GM21515 (cell line): ENCODE data around the gene PCDHGB4.
"Not testable (repeated sequence)": the region's sequence is repeated elsewhere in the genome, so short reads cannot be mapped to it uniquely, and the experiment has no call there.

Source experiments
- ATAC-seq: cut with Tn5 transposase; IDR thresholded peaks from one replicate; pipeline ENCODE4 v1.9.1; 2021; ENCODE audit not compliant: unreplicated experiment

PCDHGB4 gene

GRCh38 chr5:141397756-141398551, 10.5 kb downstream of the PCDHGB4 start, which contains the start of gene PCDHGB5:
Gene PCDHGB5 (plus strand): TSS chr5:141397947. CDS start chr5:141398128, 181 bp downstream.
- peak; percentile 73 for ATAC-seq

GRCh38 chr5:141398608-141399007, 11.1 kb downstream of the PCDHGB4 start:
- no peak for ATAC-seq

DNA sequence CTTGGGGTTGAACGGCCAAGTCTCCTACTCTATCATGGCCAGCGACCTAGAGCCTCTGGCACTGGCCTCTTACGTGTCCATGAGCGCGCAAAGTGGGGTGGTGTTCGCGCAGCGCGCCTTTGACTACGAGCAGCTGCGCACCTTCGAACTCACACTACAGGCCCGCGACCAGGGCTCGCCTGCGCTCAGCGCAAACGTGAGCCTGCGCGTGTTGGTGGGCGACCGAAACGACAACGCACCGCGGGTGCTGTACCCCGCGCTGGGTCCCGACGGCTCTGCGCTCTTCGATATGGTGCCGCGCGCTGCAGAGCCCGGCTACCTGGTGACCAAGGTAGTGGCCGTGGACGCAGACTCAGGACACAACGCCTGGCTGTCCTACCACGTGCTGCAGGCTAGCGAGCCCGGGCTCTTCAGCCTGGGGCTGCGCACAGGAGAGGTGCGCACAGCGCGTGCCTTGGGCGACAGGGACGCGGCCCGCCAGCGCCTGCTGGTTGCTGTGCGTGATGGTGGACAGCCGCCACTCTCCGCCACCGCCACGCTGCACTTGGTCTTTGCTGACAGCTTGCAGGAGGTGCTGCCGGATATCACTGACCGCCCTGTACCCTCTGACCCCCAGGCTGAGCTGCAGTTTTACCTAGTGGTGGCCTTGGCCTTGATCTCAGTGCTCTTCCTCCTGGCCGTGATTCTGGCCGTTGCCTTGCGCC, 12.2 kb downstream of the PCDHGB4 start:
- ATAC-seq = no peak

GRCh38 chr5:141402553-141403243, 15.2 kb downstream of the PCDHGB4 start, which contains the start of gene PCDHGA9:
Gene PCDHGA9 (plus strand): TSS chr5:141402778. CDS start chr5:141402953, 175 bp downstream.
- ATAC-seq = no peak

DNA sequence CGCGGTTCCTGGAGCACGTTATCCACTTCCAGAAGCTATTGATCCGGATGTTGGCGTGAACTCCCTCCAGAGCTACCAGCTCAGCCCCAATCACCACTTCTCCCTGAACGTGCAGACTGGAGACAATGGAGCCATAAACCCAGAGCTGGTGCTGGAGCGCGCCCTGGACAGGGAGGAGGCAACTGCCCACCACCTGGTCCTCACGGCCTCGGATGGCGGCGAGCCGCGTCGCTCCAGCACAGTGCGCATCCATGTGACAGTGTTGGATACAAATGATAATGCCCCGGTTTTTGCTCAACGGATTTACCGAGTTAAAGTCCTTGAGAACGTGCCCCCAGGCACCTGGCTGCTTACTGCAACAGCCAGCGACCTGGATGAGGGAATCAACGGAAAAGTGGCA, 15.9 kb downstream of the PCDHGB4 start:
- ATAC-seq = no peak

GRCh38 chr5:141407790-141408505, 20.4 kb downstream of the PCDHGB4 start, which contains the start of gene PCDHGB6:
Gene PCDHGB6 (plus strand): TSS chr5:141408021. CDS start chr5:141408203, 182 bp downstream.
- peak; percentile 61 for ATAC-seq

DNA sequence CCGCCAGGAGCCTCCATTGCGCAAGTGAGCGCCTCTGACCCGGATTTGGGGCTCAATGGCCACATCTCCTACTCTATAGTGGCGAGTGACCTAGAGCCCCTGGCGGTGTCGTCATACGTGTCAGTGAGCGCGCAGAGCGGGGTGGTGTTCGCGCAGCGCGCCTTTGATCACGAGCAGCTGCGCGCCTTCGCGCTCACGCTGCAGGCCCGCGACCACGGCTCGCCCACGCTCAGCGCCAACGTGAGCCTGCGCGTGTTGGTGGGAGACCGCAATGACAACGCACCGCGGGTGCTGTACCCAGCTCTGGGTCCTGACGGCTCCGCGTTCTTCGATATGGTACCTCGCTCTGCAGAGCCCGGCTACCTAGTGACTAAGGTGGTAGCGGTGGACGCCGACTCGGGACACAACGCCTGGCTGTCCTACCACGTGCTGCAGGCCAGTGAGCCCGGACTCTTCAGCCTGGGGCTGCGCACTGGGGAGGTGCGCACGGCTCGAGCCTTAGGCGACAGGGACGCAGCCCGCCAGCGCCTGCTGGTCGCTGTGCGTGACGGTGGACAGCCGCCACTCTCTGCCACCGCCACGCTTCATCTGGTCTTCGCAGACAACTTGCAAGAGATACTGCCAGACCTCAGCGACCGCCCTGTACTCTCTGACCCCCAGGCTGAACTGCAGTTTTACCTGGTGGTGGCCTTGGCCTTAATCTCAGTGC, 22.3 kb downstream of the PCDHGB4 start:
- ATAC-seq = no peak

GRCh38 chr5:141411575-141411974, 24.1 kb downstream of the PCDHGB4 start:
- no peak for ATAC-seq

DNA sequence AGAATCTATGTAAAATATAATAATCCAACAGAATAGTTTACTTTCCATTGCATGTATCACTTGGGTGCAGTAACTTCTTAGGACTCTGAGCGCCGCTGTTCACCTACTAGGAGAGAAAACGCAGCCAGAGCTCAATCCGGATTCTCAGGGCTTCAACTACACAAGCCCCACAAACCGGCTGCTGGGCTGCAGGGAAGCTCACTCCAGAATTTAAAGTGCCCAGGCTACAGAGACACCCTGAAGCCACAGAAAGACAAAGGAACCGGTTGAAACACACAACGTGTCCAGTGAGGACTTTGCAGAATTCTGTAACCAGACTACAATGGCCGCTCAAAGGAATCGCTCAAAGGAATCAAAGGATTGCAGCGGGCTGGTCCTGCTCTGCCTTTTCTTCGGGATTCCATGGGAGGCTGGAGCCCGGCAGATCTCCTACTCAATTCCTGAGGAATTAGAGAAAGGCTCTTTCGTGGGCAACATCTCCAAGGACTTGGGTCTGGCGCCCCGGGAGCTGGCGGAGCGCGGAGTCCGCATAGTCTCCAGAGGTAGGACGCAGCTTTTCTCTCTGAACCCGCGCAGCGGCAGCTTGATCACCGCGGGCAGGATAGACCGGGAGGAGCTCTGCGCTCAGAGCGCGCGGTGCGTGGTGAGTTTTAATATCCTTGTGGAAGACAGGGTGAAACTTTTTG, 25.5 kb downstream of the PCDHGB4 start, which contains the start of gene PCDHGA10:
PCDHGA10 (plus strand) TSS at position 134 of the 686 bp plus-strand sequence; CDS start at position 323, 189 bp downstream.
- peak; percentile 62 for ATAC-seq

GRCh38 chr5:141413540-141414069, 26.1 kb downstream of the PCDHGB4 start:
- ATAC-seq = no peak

DNA sequence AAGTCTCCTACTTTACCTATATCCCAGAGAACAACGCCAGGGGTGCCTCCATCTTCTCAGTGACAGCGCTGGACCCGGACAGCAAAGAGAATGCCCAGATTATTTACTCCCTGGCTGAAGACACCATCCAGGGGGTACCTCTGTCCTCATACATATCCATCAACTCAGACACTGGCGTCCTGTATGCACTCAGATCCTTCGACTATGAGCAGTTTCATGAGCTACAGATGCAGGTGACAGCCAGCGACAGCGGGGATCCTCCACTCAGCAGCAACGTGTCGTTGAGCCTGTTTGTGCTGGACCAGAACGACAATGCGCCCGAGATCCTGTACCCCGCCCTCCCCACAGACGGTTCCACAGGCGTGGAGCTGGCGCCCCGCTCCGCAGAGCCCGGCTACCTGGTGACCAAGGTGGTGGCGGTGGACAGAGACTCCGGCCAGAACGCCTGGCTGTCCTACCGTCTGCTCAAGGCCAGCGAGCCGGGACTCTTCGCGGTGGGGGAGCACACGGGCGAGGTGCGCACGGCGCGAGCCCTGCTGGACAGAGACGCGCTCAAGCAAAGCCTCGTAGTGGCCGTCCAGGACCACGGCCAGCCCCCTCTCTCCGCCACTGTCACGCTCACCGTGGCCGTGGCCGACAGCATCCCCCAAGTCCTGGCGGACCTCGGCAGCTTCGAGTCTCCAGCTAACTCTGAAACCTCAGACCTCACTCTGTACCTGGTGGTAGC, 27.2 kb downstream of the PCDHGB4 start:
- not testable (repeated sequence) for ATAC-seq

GRCh38 chr5:141415275-141415618, 27.7 kb downstream of the PCDHGB4 start:
- ATAC-seq = not testable (repeated sequence)

GRCh38 chr5:141417494-141418172, 30.1 kb downstream of the PCDHGB4 start, which contains the start of gene PCDHGB7:
Gene PCDHGB7 (plus strand): TSS chr5:141417677. CDS start chr5:141417860, 183 bp downstream.
- peak; percentile 82 for ATAC-seq

DNA sequence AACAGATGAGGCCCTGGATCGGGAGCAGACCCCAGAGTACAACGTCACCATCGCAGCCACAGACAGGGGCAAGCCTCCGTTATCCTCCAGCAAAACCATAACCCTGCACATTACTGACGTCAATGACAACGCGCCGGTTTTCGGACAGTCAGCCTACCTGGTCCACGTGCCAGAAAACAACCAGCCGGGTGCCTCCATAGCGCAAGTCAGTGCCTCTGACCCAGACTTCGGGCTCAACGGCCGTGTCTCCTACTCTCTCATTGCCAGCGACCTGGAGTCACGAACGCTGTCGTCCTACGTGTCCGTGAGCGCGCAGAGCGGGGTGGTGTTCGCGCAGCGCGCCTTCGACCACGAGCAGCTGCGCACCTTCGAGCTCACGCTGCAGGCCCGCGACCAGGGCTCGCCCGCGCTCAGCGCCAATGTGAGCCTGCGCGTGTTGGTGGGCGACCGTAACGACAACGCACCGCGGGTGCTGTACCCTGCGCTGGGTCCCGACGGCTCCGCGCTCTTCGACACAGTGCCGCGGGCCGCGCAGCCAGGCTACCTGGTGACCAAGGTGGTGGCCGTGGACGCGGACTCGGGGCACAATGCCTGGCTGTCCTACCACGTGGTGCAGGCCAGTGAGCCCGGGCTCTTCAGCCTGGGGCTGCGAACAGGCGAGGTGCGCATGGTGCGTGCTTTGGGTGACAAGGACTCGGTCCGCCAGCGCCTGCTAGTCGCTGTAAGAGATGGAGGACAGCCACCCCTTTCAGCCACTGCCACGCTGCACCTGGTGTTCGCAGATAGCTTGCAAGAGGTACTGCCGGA, 31.8 kb downstream of the PCDHGB4 start:
- ATAC-seq = no peak

DNA sequence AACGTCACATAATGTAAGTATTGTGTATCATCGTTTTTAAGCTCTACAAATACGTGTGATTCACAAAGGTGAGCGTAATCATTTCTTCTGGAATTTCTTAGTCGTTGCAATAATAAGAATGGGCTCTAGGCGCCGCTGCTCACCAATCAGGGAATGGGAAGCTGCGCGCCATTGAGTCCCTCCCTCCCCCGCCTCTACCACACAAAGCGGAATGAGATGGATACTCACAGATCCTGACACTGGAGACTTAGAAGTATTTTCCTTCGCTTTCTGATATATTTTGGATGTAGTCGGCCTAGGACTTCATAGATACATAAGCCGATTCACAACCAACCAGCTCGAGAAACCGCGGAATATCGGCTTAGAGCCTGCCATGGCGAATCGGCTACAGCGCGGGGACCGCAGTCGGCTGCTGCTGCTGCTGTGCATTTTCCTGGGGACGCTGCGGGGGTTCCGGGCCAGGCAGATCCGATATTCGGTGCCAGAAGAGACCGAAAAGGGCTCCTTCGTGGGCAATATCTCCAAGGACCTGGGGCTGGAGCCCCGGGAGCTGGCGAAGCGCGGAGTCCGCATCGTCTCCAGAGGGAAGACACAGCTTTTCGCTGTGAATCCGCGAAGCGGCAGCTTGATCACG, 33.5 kb downstream of the PCDHGB4 start, which contains the start of gene PCDHGA11:
PCDHGA11 (plus strand) TSS at position 197 of the 634 bp plus-strand sequence; CDS start at position 374, 177 bp downstream.
- peak; percentile 46 for ATAC-seq

- no peak for ATAC-seq
Measured at GRCh38 chr5:141421489-141421855, 34.0 kb downstream of the PCDHGB4 start.
